ENCODE measurements around the gene HM13. TPM values are rescaled to one million over a fixed set of nuclear protein-coding genes. Genes with fewer than 3 reads are reported as not detected.

HM13 gene
- total and polyA plus RNA-seq, 2 of the 13 experiments (the other 11 are each of a cell fraction or from before 2014, with no cell fraction given): 118 to 243 TPM

- TF ChIP-seq NFAT5 (CRISPR knock-in tag; IDR thresholded peaks at IDR 0.05) (0 out of 2 replicates have a peak, but pooled peaks have one; percentile 19), KLF15 (CRISPR knock-in tag; IDR thresholded peaks at IDR 0.05; ENCODE audit: borderline replicate concordance) (0 out of 2 replicates have a peak, but pooled peaks have one; percentile 62), UBTF (CRISPR knock-in tag; IDR thresholded peaks at IDR 0.05) (0 out of 2 replicates have a peak, but pooled peaks have one; percentile 23), ZNF232 (CRISPR knock-in tag; IDR thresholded peaks at IDR 0.05; ENCODE audit: borderline replicate concordance) (0 out of 2 replicates have a peak, but pooled peaks have one; percentile 29), ZFP91 (CRISPR knock-in tag; IDR thresholded peaks at IDR 0.05; ENCODE audit: borderline replicate concordance) (0 out of 2 replicates have a peak, but pooled peaks have one; percentile 6), ZNF737 (CRISPR knock-in tag; IDR thresholded peaks at IDR 0.05; ENCODE audit: borderline replicate concordance) (peak; percentile 61; the same call in 1 of the 2 replicates)
Measured at GRCh38 chr20:31574986-31575385, 60.7 kb downstream of the HM13 start (continued).

Data from HepG2 (cell line).